GM18520 (cell line): ENCODE results near the gene ZNF236.
"Not testable (repeated sequence)": the region's sequence is repeated elsewhere in the genome, so short reads cannot be mapped to it uniquely, and the experiment has no call there.

Source experiments
- ATAC-seq: cut with Tn5 transposase; IDR thresholded peaks from one replicate; pipeline ENCODE4 v1.9.1; 2021; ENCODE audit not compliant: unreplicated experiment

Gene ZNF236

GRCh38 chr18:76822506-76823160 is at the start of gene ZNF236:
Gene ZNF236 (plus strand): TSS chr18:76822557. CDS start chr18:76822608, 51 bp downstream.
- ATAC-seq, result peak; percentile 34

GRCh38 chr18:76772665-76773064 is 49.7 kb upstream of the ZNF236 start:
- ATAC-seq, result no peak

- ATAC-seq, result not testable (repeated sequence)
Observed at GRCh38 chr18:76777036-76777435, 45.3 kb upstream of the ZNF236 start.

- no peak for ATAC-seq
Observed at GRCh38 chr18:76783786-76784484, 38.4 kb upstream of the ZNF236 start.

- ATAC-seq, result no peak
Observed at GRCh38 chr18:76785872-76786271, 36.5 kb upstream of the ZNF236 start.

- no peak for ATAC-seq
Observed at GRCh38 chr18:76788571-76789317, 33.6 kb upstream of the ZNF236 start.

- ATAC-seq, result no peak
Observed at GRCh38 chr18:76791106-76791505, 31.3 kb upstream of the ZNF236 start.

- ATAC-seq, result no peak
Observed at GRCh38 chr18:76791642-76792041, 30.7 kb upstream of the ZNF236 start.

GRCh38 chr18:76794326-76794725 is 28.0 kb upstream of the ZNF236 start:
- ATAC-seq, result no peak

GRCh38 chr18:76801567-76802505 is 20.5 kb upstream of the ZNF236 start:
- peak; percentile 91 for ATAC-seq

- no peak for ATAC-seq
Observed at GRCh38 chr18:76803413-76803812, 18.9 kb upstream of the ZNF236 start.

- peak; percentile 41 for ATAC-seq
Observed at GRCh38 chr18:76803814-76804213, 18.5 kb upstream of the ZNF236 start.

- no peak for ATAC-seq
Observed at GRCh38 chr18:76805221-76805620, 17.1 kb upstream of the ZNF236 start.

- no peak for ATAC-seq
Observed at GRCh38 chr18:76806301-76806700, 16.1 kb upstream of the ZNF236 start.

GRCh38 chr18:76808561-76808960 is 13.8 kb upstream of the ZNF236 start:
- ATAC-seq, result no peak

GRCh38 chr18:76811530-76811929 is 10.8 kb upstream of the ZNF236 start:
- peak; percentile 74 for ATAC-seq

- no peak for ATAC-seq
Observed at GRCh38 chr18:76814256-76814655, 8.1 kb upstream of the ZNF236 start.

GRCh38 chr18:76816127-76816526 is 6.2 kb upstream of the ZNF236 start:
- no peak for ATAC-seq

GRCh38 chr18:76817888-76818611 is 4.3 kb upstream of the ZNF236 start:
- ATAC-seq, result no peak
